ENCODE measurements around the gene NFYA. TPM values are rescaled to one million over a fixed set of nuclear protein-coding genes. Genes with fewer than 3 reads are reported as not detected.

The NFYA gene
- total RNA-seq, 1 experiment from 2014 or later = 34.7 TPM

DNA sequence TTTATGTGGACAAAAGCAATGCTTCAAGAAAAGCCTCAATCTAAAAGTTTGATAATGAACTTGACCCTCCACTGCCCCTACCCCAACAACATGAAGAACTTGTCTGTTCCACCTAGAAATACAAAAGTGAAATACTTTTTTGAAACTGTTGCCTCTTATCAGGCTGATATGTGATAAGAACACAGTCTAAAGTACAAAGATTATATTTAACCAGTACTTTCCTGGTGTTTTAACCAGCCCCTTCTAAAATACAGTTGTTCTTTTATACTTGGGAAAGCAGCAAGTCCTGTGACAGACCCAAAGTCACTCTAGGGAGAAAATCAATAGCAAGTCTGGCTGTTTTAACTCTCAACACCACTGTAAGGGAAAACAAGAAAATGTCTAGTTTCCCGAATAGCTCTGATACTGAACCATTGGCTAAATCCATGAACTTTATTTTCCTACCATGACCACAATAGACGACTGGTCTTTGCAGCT is 7.2 kb upstream of the NFYA start:
- no TSS peak for BruUV-seq (replicated peaks)
- H3K4me1 ChIP-seq (ENCODE audit: control insufficient read depth, insufficient read depth, low read length) = peaks cover 8% of the 10 kb centered on the region; the same call in 1 of the 2 replicates
- CTCF ChIA-PET = no interaction called here
- POLR2A ChIA-PET = no interaction called here
- no peak for TF ChIP-seq REST (IDR thresholded peaks at IDR 0.05; ENCODE audit: insufficient read depth in 1 of 2, low read depth in 2 of 2, low read length in 1 of 2)
- no peak for TF ChIP-seq TCF7L2 (IDR thresholded peaks at IDR 0.05; ENCODE audit: low read depth, low read length)
- TF ChIP-seq, protein P1, sequence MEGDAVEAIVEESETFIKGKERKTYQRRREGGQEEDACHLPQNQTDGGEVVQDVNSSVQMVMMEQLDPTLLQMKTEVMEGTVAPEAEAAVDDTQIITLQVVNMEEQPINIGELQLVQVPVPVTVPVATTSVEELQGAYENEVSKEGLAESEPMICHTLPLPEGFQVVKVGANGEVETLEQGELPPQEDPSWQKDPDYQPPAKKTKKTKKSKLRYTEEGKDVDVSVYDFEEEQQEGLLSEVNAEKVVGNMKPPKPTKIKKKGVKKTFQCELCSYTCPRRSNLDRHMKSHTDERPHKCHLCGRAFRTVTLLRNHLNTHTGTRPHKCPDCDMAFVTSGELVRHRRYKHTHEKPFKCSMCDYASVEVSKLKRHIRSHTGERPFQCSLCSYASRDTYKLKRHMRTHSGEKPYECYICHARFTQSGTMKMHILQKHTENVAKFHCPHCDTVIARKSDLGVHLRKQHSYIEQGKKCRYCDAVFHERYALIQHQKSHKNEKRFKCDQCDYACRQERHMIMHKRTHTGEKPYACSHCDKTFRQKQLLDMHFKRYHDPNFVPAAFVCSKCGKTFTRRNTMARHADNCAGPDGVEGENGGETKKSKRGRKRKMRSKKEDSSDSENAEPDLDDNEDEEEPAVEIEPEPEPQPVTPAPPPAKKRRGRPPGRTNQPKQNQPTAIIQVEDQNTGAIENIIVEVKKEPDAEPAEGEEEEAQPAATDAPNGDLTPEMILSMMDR (IDR thresholded peaks at IDR 0.05) = no peak
- TF ChIP-seq SIN3A (IDR thresholded peaks at IDR 0.05; ENCODE audit: borderline replicate concordance, insufficient read depth, low read depth, low read length) = no peak
- no peak for TF ChIP-seq POLR2AphosphoS5 (IDR thresholded peaks at IDR 0.05; ENCODE audit: low read depth, low read length)
- no peak for DNase-seq (ENCODE audit: low read depth, low spot score)
- no peaks in the 10 kb centered on the region for H3K27me3 ChIP-seq (ENCODE audit: control insufficient read depth, insufficient read depth, low read length)
- no peak for ATAC-seq
- H3K27ac ChIP-seq (ENCODE audit: low read length) = peak overlapping the region; percentile 9; the same call in 1 of the 2 replicates
- H3K36me3 ChIP-seq (ENCODE audit: control insufficient read depth, insufficient read depth, low read length) = peaks cover 7% of the 10 kb centered on the region; the same call in 1 of the 2 replicates
- H3K9me3 ChIP-seq (ENCODE audit: control insufficient read depth, insufficient read depth, low read depth, low read length) = no peaks in the 10 kb centered on the region
- no peak overlapping the region for H3K4me3 ChIP-seq (ENCODE audit: low read depth in 2 of 2, low read length in 2 of 2)
- in situ Hi-C loops (cut with HindIII; ENCODE audit: low pct_unique_long_range_greater_than_20kb, low sequenced_read_pairs) (no loop called here), intact Hi-C loops (cut with micrococcal nuclease; ENCODE audit: unreplicated experiment) (no loop called here)

- Histone ChIP-seq H3K27me3 (ENCODE audit: control insufficient read depth, insufficient read depth, low read length) (no peaks in the 10 kb centered on the region), H3K27ac (ENCODE audit: low read length) (no peak overlapping the region), H3K4me3 (ENCODE audit: low read depth in 2 of 2, low read length in 2 of 2) (no peak overlapping the region), H3K9me3 (ENCODE audit: control insufficient read depth, insufficient read depth, low read depth, low read length) (no peaks in the 10 kb centered on the region), H3K36me3 (ENCODE audit: control insufficient read depth, insufficient read depth, low read length) (peaks cover 7% of the 10 kb centered on the region), H3K4me1 (ENCODE audit: control insufficient read depth, insufficient read depth, low read length) (peaks cover 13% of the 10 kb centered on the region)
- in situ Hi-C loops (cut with HindIII; ENCODE audit: low pct_unique_long_range_greater_than_20kb, low sequenced_read_pairs) (no loop called here), intact Hi-C loops (cut with micrococcal nuclease; ENCODE audit: unreplicated experiment) (no loop called here)
- POLR2A ChIA-PET = no interaction called here
- 0 out of 2 replicates have a peak, but pooled peaks have one; percentile 35 for ATAC-seq
- CTCF ChIA-PET = no interaction called here
- no peak for DNase-seq (ENCODE audit: low read depth, low spot score)
- no peak for TF ChIP-seq SIN3A (IDR thresholded peaks at IDR 0.05; ENCODE audit: borderline replicate concordance, insufficient read depth, low read depth, low read length)
- TF ChIP-seq, protein P1 (IDR thresholded peaks at IDR 0.05) = peak; percentile 82
- no TSS peak for BruUV-seq (replicated peaks)
Measured at GRCh38 chr6:41066867-41067304, 5.9 kb upstream of the NFYA start.

Measured in Panc1 (cell line).